GM23338 (cell line): ENCODE measurements around the gene LHX3.

Experiments
- CREB1 ChIP-seq: fragments of 250-450 bp; sonication (Bioruptor Pico); IDR thresholded peaks from 2 replicates; pipeline ENCODE4 v1.5.0; 2020; ENCODE audit warnings: low read depth, mild to moderate bottlenecking, moderate library complexity
- CTCF ChIP-seq, 2 experiments: fragments of 200-600 bp in 1 of 2; sonication (generic) in 1 of 2; conservative IDR thresholded peaks; 2 replicates each; pipeline versions ENCODE4 v1.5.1 to v1.6.1; 2016 to 2017; ENCODE audit warnings: antibody characterized with exemption in 2 of 2, low read depth in 2 of 2, mild to moderate bottlenecking in 2 of 2, moderate library complexity in 1 of 2
- ETS1 ChIP-seq: IDR thresholded peaks from 2 replicates; pipeline ENCODE4 v1.6.1; 2016; ENCODE audit warnings: antibody characterized with exemption
- EZH2 ChIP-seq: fragments of 200-600 bp; sonication (generic); IDR thresholded peaks from one replicate; pipeline ENCODE4 v1.8.0; 2017; ENCODE audit warnings: antibody characterized with exemption, mild to moderate bottlenecking, low read depth; ENCODE audit not compliant: unreplicated experiment
- EZH2phosphoT487 ChIP-seq: fragments of 200-600 bp; sonication (generic); IDR thresholded peaks from one replicate; pipeline ENCODE4 v1.8.1; 2018; ENCODE audit warnings: antibody characterized with exemption; ENCODE audit not compliant: unreplicated experiment
- JUNB ChIP-seq: IDR thresholded peaks from one replicate; pipeline ENCODE4 v1.6.1; 2016; ENCODE audit warnings: antibody characterized with exemption; ENCODE audit not compliant: unreplicated experiment
- NANOG ChIP-seq: IDR thresholded peaks from 2 replicates; pipeline ENCODE4 v1.6.1; 2016; ENCODE audit warnings: antibody characterized with exemption, borderline replicate concordance
- POLR2AphosphoS5 ChIP-seq: IDR thresholded peaks from 2 replicates; pipeline ENCODE4 v1.6.1; 2016; ENCODE audit warnings: antibody characterized with exemption, low read depth
- REST ChIP-seq: IDR thresholded peaks from one replicate; pipeline ENCODE4 v1.6.1; 2018; ENCODE audit warnings: antibody characterized with exemption; ENCODE audit not compliant: unreplicated experiment
- STAT1 ChIP-seq: IDR thresholded peaks from one replicate; pipeline ENCODE4 v1.6.1; 2016; ENCODE audit warnings: antibody characterized with exemption; ENCODE audit not compliant: unreplicated experiment
- ZNF114 ChIP-seq: fragments of 250-450 bp; sonication (Bioruptor Pico); IDR thresholded peaks from 2 replicates; pipeline ENCODE4 v1.5.0; 2020; ENCODE audit warnings: mild to moderate bottlenecking, moderate library complexity
- ZNF331 ChIP-seq: fragments of 250-450 bp; sonication (Bioruptor Pico); IDR thresholded peaks from 2 replicates; pipeline ENCODE4 v1.5.0; 2020; ENCODE audit warnings: low read depth, mild to moderate bottlenecking, moderate library complexity
- ZNF462 ChIP-seq: fragments of 250-450 bp; sonication (Bioruptor Pico); IDR thresholded peaks from 2 replicates; pipeline ENCODE4 v1.5.0; 2020; ENCODE audit warnings: mild to moderate bottlenecking, moderate library complexity

GRCh38 chr9:136223871-136224640 lies 19.1 kb upstream of the LHX3 start:
- TF ChIP-seq CTCF (conservative IDR thresholded peaks at IDR 0.05; ENCODE audit: low read depth in 2 of 2) (no peak), ZNF462 (CRISPR knock-in tag) (no peak), CREB1 (CRISPR knock-in tag) (no peak), REST (no peak), JUNB (no peak), EZH2phosphoT487 (no peak), POLR2AphosphoS5 (no peak), EZH2 (no peak), ZNF114 (no peak), ETS1 (no peak), NANOG (no peak), STAT1 (no peak), ZNF331 (CRISPR knock-in tag) (no peak)
